Activated gamma-delta T cell (primary cell): ENCODE results near the gene CASP2.
"Not testable (repeated sequence)": the region's sequence is repeated elsewhere in the genome, so short reads cannot be mapped to it uniquely, and the experiment has no call there.

ENCODE experiments used
- DNase-seq: peaks from one replicate; lab custom pipeline; 2025; lab: John Stamatoyannopoulos, UW

Gene CASP2

GRCh38 chr7:143264196-143264568, 24.0 kb upstream of the CASP2 start:
- not testable (repeated sequence) for DNase-seq

- DNase-seq, result no peak
These were observed 23.0 kb upstream of the CASP2 start for GRCh38 chr7:143265017-143265693.

- DNase-seq, result no peak
These were observed 18.9 kb upstream of the CASP2 start for GRCh38 chr7:143269251-143269650.

- no peak for DNase-seq
These were observed 16.9 kb upstream of the CASP2 start for GRCh38 chr7:143271240-143271639.

GRCh38 chr7:143272871-143273270, 15.3 kb upstream of the CASP2 start:
- no peak for DNase-seq

- no peak for DNase-seq
These were observed 8.7 kb upstream of the CASP2 start for GRCh38 chr7:143279186-143280098.

GRCh38 chr7:143280160-143280559, 8.0 kb upstream of the CASP2 start:
- no peak for DNase-seq

GRCh38 chr7:143280566-143280965, 7.6 kb upstream of the CASP2 start:
- DNase-seq, result no peak

GRCh38 chr7:143281529-143281928, 6.6 kb upstream of the CASP2 start:
- no peak for DNase-seq

- DNase-seq, result no peak
These were observed 6.0 kb upstream of the CASP2 start for GRCh38 chr7:143282124-143282523.

GRCh38 chr7:143283381-143283780, 4.8 kb upstream of the CASP2 start:
- no peak for DNase-seq

GRCh38 chr7:143284591-143285469, 3.3 kb upstream of the CASP2 start, which contains the start of gene TMEM139:
TMEM139 (plus strand) TSS chr7:143284958; CDS start chr7:143285958, 1,000 bp downstream.
- DNase-seq, result no peak

- no peak for DNase-seq
These were observed 2.7 kb upstream of the CASP2 start for GRCh38 chr7:143285470-143285778.

GRCh38 chr7:143285806-143286521, 2.2 kb upstream of the CASP2 start:
- no peak for DNase-seq

- no peak for DNase-seq
These were observed 1.6 kb upstream of the CASP2 start for GRCh38 chr7:143286522-143286890.

- DNase-seq, result no peak
These were observed 714 bp upstream of the CASP2 start for GRCh38 chr7:143287339-143287934.

GRCh38 chr7:143288836-143289235, 685 bp downstream of the CASP2 start:
- no peak for DNase-seq

GRCh38 chr7:143289421-143289820, 1.3 kb downstream of the CASP2 start:
- DNase-seq, result no peak

- not testable (repeated sequence) for DNase-seq
These were observed 1.7 kb downstream of the CASP2 start for GRCh38 chr7:143289888-143290287.

- no peak for DNase-seq
These were observed 2.1 kb downstream of the CASP2 start for GRCh38 chr7:143290293-143290692.

- no peak for DNase-seq
These were observed 4.7 kb downstream of the CASP2 start for GRCh38 chr7:143292876-143293275.
